ENCODE measurements around the gene SCGB2B2.

SCGB2B2 gene

GRCh38 chr19:34644991-34645461, 31.9 kb downstream of the SCGB2B2 start:
- no peaks in the 10 kb centered on the region for H3K36me3 ChIP-seq
- H3K9me3 ChIP-seq: peaks cover 2% of the 10 kb centered on the region
- no peaks in the 10 kb centered on the region for H3K4me1 ChIP-seq (ENCODE audit: control insufficient read depth in 1 of 2, insufficient read depth in 1 of 2, low read depth in 1 of 2, low read length in 1 of 2)
- H3K4me3 ChIP-seq (ENCODE audit: low read depth in 1 of 2, low read length in 1 of 2): no peak overlapping the region
- H3K27ac ChIP-seq: no peak overlapping the region
- TF ChIP-seq CTCF (IDR thresholded peaks at IDR 0.05): no peak
- H3K27me3 ChIP-seq: no peaks in the 10 kb centered on the region

- no peaks in the 10 kb centered on the region for H3K4me1 ChIP-seq (ENCODE audit: control insufficient read depth in 1 of 2, insufficient read depth in 1 of 2, low read depth in 1 of 2, low read length in 1 of 2)
- H3K27ac ChIP-seq: no peak overlapping the region
- H3K4me3 ChIP-seq (ENCODE audit: low read depth in 1 of 2, low read length in 1 of 2): no peak overlapping the region
- no peaks in the 10 kb centered on the region for H3K36me3 ChIP-seq
- no peak for TF ChIP-seq CTCF (IDR thresholded peaks at IDR 0.05)
- H3K27me3 ChIP-seq: no peaks in the 10 kb centered on the region
- no peaks in the 10 kb centered on the region for H3K9me3 ChIP-seq
Measured at GRCh38 chr19:34642241-34642640, 34.7 kb downstream of the SCGB2B2 start.

- Histone ChIP-seq H3K36me3 (no peaks in the 10 kb centered on the region), H3K4me1 (ENCODE audit: control insufficient read depth in 1 of 2, insufficient read depth in 1 of 2, low read depth in 1 of 2, low read length in 1 of 2) (no peaks in the 10 kb centered on the region), H3K4me3 (ENCODE audit: low read depth in 1 of 2, low read length in 1 of 2) (no peak overlapping the region), H3K27ac (no peak overlapping the region), H3K9me3 (no peaks in the 10 kb centered on the region), H3K27me3 (no peaks in the 10 kb centered on the region)
- peak; percentile 55 for TF ChIP-seq CTCF (IDR thresholded peaks at IDR 0.05)
Measured at GRCh38 chr19:34639491-34640085, 37.4 kb downstream of the SCGB2B2 start.

- H3K4me3 ChIP-seq (ENCODE audit: low read depth in 1 of 2, low read length in 1 of 2): no peak overlapping the region
- H3K9me3 ChIP-seq: no peaks in the 10 kb centered on the region
- H3K27ac ChIP-seq: no peak overlapping the region
- no peaks in the 10 kb centered on the region for H3K36me3 ChIP-seq
- H3K27me3 ChIP-seq: no peaks in the 10 kb centered on the region
- H3K4me1 ChIP-seq (ENCODE audit: control insufficient read depth in 1 of 2, insufficient read depth in 1 of 2, low read depth in 1 of 2, low read length in 1 of 2): no peaks in the 10 kb centered on the region
- TF ChIP-seq CTCF (IDR thresholded peaks at IDR 0.05): no peak
Measured at GRCh38 chr19:34633802-34634201, 43.2 kb downstream of the SCGB2B2 start.
